Measurements from ENCODE around the gene SPINK6. TPM values are rescaled to one million over a fixed set of nuclear protein-coding genes. Genes with fewer than 3 reads are reported as not detected.

The SPINK6 gene
- total RNA-seq, 1 donor: not detected

- no peak overlapping the region for H3K4me3 ChIP-seq (ENCODE audit: low read depth, low read length)
- DNase-seq (ENCODE audit: low read depth): no peak
- TF ChIP-seq, protein P1, sequence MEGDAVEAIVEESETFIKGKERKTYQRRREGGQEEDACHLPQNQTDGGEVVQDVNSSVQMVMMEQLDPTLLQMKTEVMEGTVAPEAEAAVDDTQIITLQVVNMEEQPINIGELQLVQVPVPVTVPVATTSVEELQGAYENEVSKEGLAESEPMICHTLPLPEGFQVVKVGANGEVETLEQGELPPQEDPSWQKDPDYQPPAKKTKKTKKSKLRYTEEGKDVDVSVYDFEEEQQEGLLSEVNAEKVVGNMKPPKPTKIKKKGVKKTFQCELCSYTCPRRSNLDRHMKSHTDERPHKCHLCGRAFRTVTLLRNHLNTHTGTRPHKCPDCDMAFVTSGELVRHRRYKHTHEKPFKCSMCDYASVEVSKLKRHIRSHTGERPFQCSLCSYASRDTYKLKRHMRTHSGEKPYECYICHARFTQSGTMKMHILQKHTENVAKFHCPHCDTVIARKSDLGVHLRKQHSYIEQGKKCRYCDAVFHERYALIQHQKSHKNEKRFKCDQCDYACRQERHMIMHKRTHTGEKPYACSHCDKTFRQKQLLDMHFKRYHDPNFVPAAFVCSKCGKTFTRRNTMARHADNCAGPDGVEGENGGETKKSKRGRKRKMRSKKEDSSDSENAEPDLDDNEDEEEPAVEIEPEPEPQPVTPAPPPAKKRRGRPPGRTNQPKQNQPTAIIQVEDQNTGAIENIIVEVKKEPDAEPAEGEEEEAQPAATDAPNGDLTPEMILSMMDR (IDR thresholded peaks at IDR 0.05; ENCODE audit: insufficient read depth, low read depth, low read length): no peak
Measured at GRCh38 chr5:148193202-148193601, 9.6 kb upstream of the SPINK6 start.

GRCh38 chr5:148201151-148201550, 1.7 kb upstream of the SPINK6 start:
- no peak for DNase-seq (ENCODE audit: low read depth)
- TF ChIP-seq, protein P1 (IDR thresholded peaks at IDR 0.05; ENCODE audit: insufficient read depth, low read depth, low read length): no peak
- H3K4me3 ChIP-seq (ENCODE audit: low read depth, low read length): no peak overlapping the region

DNA sequence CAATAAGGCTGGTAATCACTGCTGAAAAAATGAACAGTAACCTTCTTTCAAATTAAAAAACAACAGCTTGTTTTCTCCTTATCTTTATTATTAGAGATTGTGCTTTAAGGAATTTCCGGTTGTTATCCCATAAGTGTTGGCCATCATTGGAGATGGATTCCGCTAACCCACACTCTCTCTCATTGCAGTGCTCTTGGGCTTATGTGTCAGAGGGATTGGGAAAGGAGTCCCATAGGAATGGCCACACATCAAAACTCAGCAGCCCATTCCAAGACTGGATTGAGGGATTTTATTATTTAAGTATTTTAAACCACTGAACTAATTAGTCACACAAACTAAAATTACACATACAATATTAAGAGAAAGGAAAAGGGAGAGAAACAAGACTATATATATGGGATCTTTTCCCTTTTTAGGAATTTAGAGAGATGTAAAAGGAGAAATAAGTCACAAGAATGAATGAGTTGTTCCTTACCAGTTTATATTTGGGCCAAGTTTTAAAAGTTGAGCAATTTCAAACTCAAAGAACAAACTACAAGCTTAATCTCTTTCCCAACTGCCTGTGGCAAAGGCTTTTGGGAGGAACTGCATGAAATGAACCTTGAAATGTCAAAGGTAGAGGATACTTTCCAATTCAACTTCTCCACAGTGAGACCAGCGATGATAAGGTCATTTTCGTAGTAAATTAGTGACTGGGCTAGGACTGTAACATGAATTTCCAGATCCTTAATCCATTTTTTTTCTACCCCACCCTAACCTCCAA, 2.4 kb downstream of the SPINK6 start:
- no peak for DNase-seq (ENCODE audit: low read depth)
- TF ChIP-seq, protein P1 (IDR thresholded peaks at IDR 0.05; ENCODE audit: insufficient read depth, low read depth, low read length): no peak
- H3K4me3 ChIP-seq (ENCODE audit: low read depth, low read length): no peak overlapping the region

- no peak overlapping the region for H3K4me3 ChIP-seq (ENCODE audit: low read depth, low read length)
- TF ChIP-seq, protein P1 (IDR thresholded peaks at IDR 0.05; ENCODE audit: insufficient read depth, low read depth, low read length): no peak
- no peak for DNase-seq (ENCODE audit: low read depth)
Measured at GRCh38 chr5:148205865-148206264, 3.0 kb downstream of the SPINK6 start.

DNA sequence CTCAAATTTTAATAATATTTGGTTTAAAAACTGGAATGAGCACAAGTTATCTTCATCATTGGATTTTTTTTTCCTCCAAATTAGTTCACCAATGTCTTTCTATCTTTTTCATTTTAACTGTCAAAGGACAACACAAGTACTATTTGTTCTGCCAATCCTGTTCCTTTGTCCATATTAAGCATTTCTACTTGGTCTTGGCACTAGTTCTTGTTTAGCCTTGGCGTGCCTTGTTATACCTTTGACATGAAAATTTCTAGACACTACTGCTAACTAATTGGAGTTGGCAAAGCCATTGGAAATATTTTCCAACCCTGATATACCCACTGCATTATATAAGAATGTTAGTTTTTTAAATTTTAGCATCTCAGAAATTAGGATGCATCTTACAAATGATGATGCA, 3.8 kb downstream of the SPINK6 start:
- TF ChIP-seq, protein P1 (IDR thresholded peaks at IDR 0.05; ENCODE audit: insufficient read depth, low read depth, low read length): no peak
- H3K4me3 ChIP-seq (ENCODE audit: low read depth, low read length): no peak overlapping the region
- no peak for DNase-seq (ENCODE audit: low read depth)

GRCh38 chr5:148208226-148208625, 5.4 kb downstream of the SPINK6 start:
- no peak overlapping the region for H3K4me3 ChIP-seq (ENCODE audit: low read depth, low read length)
- DNase-seq (ENCODE audit: low read depth): no peak
- TF ChIP-seq, protein P1 (IDR thresholded peaks at IDR 0.05; ENCODE audit: insufficient read depth, low read depth, low read length): no peak

Data from fibroblast of villous mesenchyme (primary cell).